Adrenal gland (tissue), 12 donors: ENCODE measurements around the gene OR52I2. TPM values are rescaled to one million over a fixed set of nuclear protein-coding genes. Genes with fewer than 3 reads are reported as not detected.

Source experiments
- DNase-seq, 7 donors: peaks; one replicate each; pipeline ENCODE4 v3.0.0-alpha.2; 2019 to 2020
- H3K27ac ChIP-seq, 5 donors: fragments of 200-600 bp; sonication (generic) in 4 of 5; 1 replicate in 3 of 5; 2 replicates in 2 of 5; pipeline versions ENCODE4 v1.5.1 to v1.8.0; 2016 to 2020; ENCODE audit warnings: mild to moderate bottlenecking in 1 of 5
- H3K27me3 ChIP-seq: fragments of 200-600 bp; 2 replicates; pipeline ENCODE4 v1.8.0; 2021
- H3K36me3 ChIP-seq, 2 donors: fragments of 200-600 bp; replicated peaks in 1 of 2; 1 replicate in 1 of 2; 2 replicates in 1 of 2; pipeline versions ENCODE4 v1.5.1 to v1.8.0; 2018 to 2022
- H3K4me1 ChIP-seq, 2 donors: fragments of 200-600 bp; replicated peaks in 1 of 2; 1 replicate in 1 of 2; 2 replicates in 1 of 2; pipeline versions ENCODE4 v1.5.1 to v1.8.0; 2018 to 2021
- H3K4me3 ChIP-seq, 4 donors: fragments of 200-600 bp; sonication (generic) in 3 of 4; one replicate each; pipeline ENCODE4 v1.5.1; 2016 to 2018
- H3K9me3 ChIP-seq, 3 donors: fragments of 200-600 bp; sonication (generic) in 1 of 3; replicated peaks in 1 of 3; 1 replicate in 2 of 3; 2 replicates in 1 of 3; pipeline versions ENCODE4 v1.5.1 to v1.8.0; 2016 to 2021
- CTCF ChIP-seq, 6 experiments: fragments of 450-650 bp in 4 of 6; fragments of 200-600 bp in 2 of 6; sonication (generic) in 1 of 6; IDR thresholded peaks; 1 replicate in 5 of 6; 2 replicates in 1 of 6; pipeline versions ENCODE4 v1.5.1 to v1.8.0; 2016 to 2021; ENCODE audit warnings: antibody characterized with exemption in 6 of 6, mild to moderate bottlenecking in 2 of 6, moderate library complexity in 1 of 6
- POLR2A ChIP-seq, 2 donors: fragments of 450-650 bp; IDR thresholded peaks; one replicate each; pipeline ENCODE4 v1.6.1; 2017; ENCODE audit warnings: antibody characterized with exemption in 2 of 2, mild to moderate bottlenecking in 2 of 2, moderate library complexity in 1 of 2
- WGBS, 4 donors: extraction: QIAGEN DNeasy Blood & Tissue Kit in 2 of 4; methylation state at CpG; one replicate each; pipeline versions ENCODE4 v1.1.5 to v1.1.7; 2013 to 2017; 5-methylcytosine and 5-hydroxymethylcytosine counted together
- intact Hi-C, 2 donors: fragments of 100-400 bp; cut with DNase I; formaldehyde crosslinking; loops; one replicate each; pipeline versions ENCODE4 v1.14.1 to v1.15.0; 2022 to 2023
- polyA plus RNA-seq, 3 donors: library from polyadenylated mRNA; stranded (reverse); fragments of 200-250 nt in 2 of 3; fragments of 350-450 nt in 1 of 3; fragmentation: Illumina TruSeq in 1 of 3; extraction: RNeasy Lipid Tissue Mini Kit (QIAGEN cat#74804) in 1 of 3; gene quantifications; one replicate each; pipeline ENCODE4 v1.2.3, GENCODE V29; 2013 to 2014
- total RNA-seq, 9 donors: library from RNA; depleted of rRNA in 4 of 9; stranded (reverse); fragments of >200 nt in 4 of 9; fragments of 120-200 nt in 1 of 9; fragmentation: NEBNext Ultra II Directional in 1 of 9; extraction: Animal tissue kit (Norgen Biotek cat#: 25700) in 1 of 9; gene quantifications; one replicate each; pipeline versions ENCODE4 v1.1.0 to v1.2.4, GENCODE V29; 2013 to 2023
- donor health status: healthy with polysubstance abuse.
- donor health status: Bipolar disorder and iron deficiency.
- donor health status: DM: yes; HTN: yes; CAD: no.
- donor health status: DM: no; HTN: no; CAD: no.
- donor health status: DM: no; HTN: no; CAD: no.
- donor health status: DM: yes; HTN: yes; CAD: no.

The OR52I2 gene
- total and polyA plus RNA-seq, 12 donors, result not detected

GRCh38 chr11:4637662-4638047, 56.1 kb downstream of the OR52I2 start:
- no peaks in the 10 kb centered on the region for H3K9me3 ChIP-seq
- H3K4me1 ChIP-seq, result no peaks in the 10 kb centered on the region
- TF ChIP-seq CTCF (IDR thresholded peaks at IDR 0.05), result no peak
- no peak for TF ChIP-seq POLR2A (IDR thresholded peaks at IDR 0.05)
- no peak overlapping the region for H3K27ac ChIP-seq
- H3K36me3 ChIP-seq, result no peaks in the 10 kb centered on the region
- H3K27me3 ChIP-seq, result no peaks in the 10 kb centered on the region
- intact Hi-C loops, result loop anchor here in 1 of 2 donors (5.0 kb wide), 1 partner anchor 365 kb away; no protein-coding TSS in a partner anchor
- WGBS, 4 donors, result 81 to 86% (median 84%) methylated on average over 3 of the region's 3 CpGs
- H3K4me3 ChIP-seq, result no peak overlapping the region
- DNase-seq, result no peak

GRCh38 chr11:4639931-4640330, 58.4 kb downstream of the OR52I2 start:
- DNase-seq, result no peak
- no peaks in the 10 kb centered on the region for H3K36me3 ChIP-seq
- TF ChIP-seq CTCF (IDR thresholded peaks at IDR 0.05), result no peak
- no peak for TF ChIP-seq POLR2A (IDR thresholded peaks at IDR 0.05)
- no peaks in the 10 kb centered on the region for H3K9me3 ChIP-seq
- no peak overlapping the region for H3K27ac ChIP-seq
- H3K27me3 ChIP-seq, result no peaks in the 10 kb centered on the region
- no peak overlapping the region for H3K4me3 ChIP-seq
- H3K4me1 ChIP-seq, result no peaks in the 10 kb centered on the region
- intact Hi-C loops, result loop anchor here in 1 of 2 donors (5.0 kb wide), 1 partner anchor 362 kb away; no protein-coding TSS in a partner anchor
- 77 to 91% (median 84%) methylated on average over 6 of the region's 6 CpGs for WGBS, 4 donors

GRCh38 chr11:4641501-4641900, 60.0 kb downstream of the OR52I2 start:
- intact Hi-C loops, result no loop called here
- TF ChIP-seq CTCF (IDR thresholded peaks at IDR 0.05) (no peak), POLR2A (IDR thresholded peaks at IDR 0.05) (no peak)

GRCh38 chr11:4642043-4642442, 60.5 kb downstream of the OR52I2 start:
- H3K27me3 ChIP-seq, result no peaks in the 10 kb centered on the region
- no peaks in the 10 kb centered on the region for H3K9me3 ChIP-seq
- H3K4me3 ChIP-seq, result no peak overlapping the region
- WGBS, 4 donors, result 65 to 75% (median 73%) methylated on average over 7 of the region's 7 CpGs
- H3K4me1 ChIP-seq, result no peaks in the 10 kb centered on the region
- TF ChIP-seq CTCF (IDR thresholded peaks at IDR 0.05) (no peak), POLR2A (IDR thresholded peaks at IDR 0.05) (no peak)
- no peak overlapping the region for H3K27ac ChIP-seq
- intact Hi-C loops, result no loop called here
- no peak for DNase-seq
- H3K36me3 ChIP-seq, result no peaks in the 10 kb centered on the region

More at GRCh38 chr11:4641501-4641900, 60.0 kb downstream of the OR52I2 start:
- no peak for DNase-seq
- WGBS, 4 donors, result 75 to 82% (median 78%) methylated on average over 7 of the region's 7 CpGs
- Histone ChIP-seq H3K4me1 (no peaks in the 10 kb centered on the region), H3K27me3 (no peaks in the 10 kb centered on the region), H3K36me3 (no peaks in the 10 kb centered on the region), H3K9me3 (no peaks in the 10 kb centered on the region), H3K4me3 (no peak overlapping the region), H3K27ac (no peak overlapping the region)

Other genes with a start within 250 kb of the OR52I2 start
- gene OR52B4, start 213.4 kb upstream of the OR52I2 start, total RNA-seq, result not detected
- gene OR52B4, start 213.4 kb upstream of the OR52I2 start, polyA plus RNA-seq, result not detected
- 10 to 100 TPM; 11.0 to 24.3 (median 16.5) TPM for gene TRIM21, start 188.0 kb upstream of the OR52I2 start, total RNA-seq
- gene TRIM21, start 188.0 kb upstream of the OR52I2 start, polyA plus RNA-seq, result 10 to 100 TPM; 14.7 to 21.7 (median 16.2) TPM
- under 1 TPM in 1 of 9 donors, not detected in 8; 0.28 TPM for gene OR52K2, start 132.4 kb upstream of the OR52I2 start, total RNA-seq
- gene OR52K2, start 132.4 kb upstream of the OR52I2 start, polyA plus RNA-seq, result not detected
- gene OR52K1, start 99.1 kb upstream of the OR52I2 start, total RNA-seq, result under 1 TPM in 1 of 9 donors, not detected in 8; 0.84 TPM
- not detected for gene OR52K1, start 99.1 kb upstream of the OR52I2 start, polyA plus RNA-seq
- gene OR52M1, start 36.6 kb upstream of the OR52I2 start, total RNA-seq, result not detected
- gene OR52M1, start 36.6 kb upstream of the OR52I2 start, polyA plus RNA-seq, result not detected
- gene OR52I1, start 12.3 kb downstream of the OR52I2 start, total RNA-seq, result not detected
- not detected for gene OR52I1, start 12.3 kb downstream of the OR52I2 start, polyA plus RNA-seq
- gene TRIM68, start 26.5 kb downstream of the OR52I2 start, total RNA-seq, result 10 to 100 TPM in 7 of 9 donors, 1 to 10 TPM in 2; 6.4 to 23.3 (median 14.9) TPM
- 10 to 100 TPM in 1 of 3 donors, 1 to 10 TPM in 2; 2.8 to 11.8 (median 5.1) TPM for gene TRIM68, start 26.5 kb downstream of the OR52I2 start, polyA plus RNA-seq
- not detected for gene OR51D1, start 55.7 kb downstream of the OR52I2 start, total RNA-seq
- not detected for gene OR51D1, start 55.7 kb downstream of the OR52I2 start, polyA plus RNA-seq
- under 1 TPM in 1 of 9 donors, not detected in 8; 0.11 TPM for gene OR51E1, start 62.2 kb downstream of the OR52I2 start, total RNA-seq
- under 1 TPM in 1 of 3 donors, not detected in 2; 0.27 TPM for gene OR51E1, start 62.2 kb downstream of the OR52I2 start, polyA plus RNA-seq
- gene OR51E2, start 116.1 kb downstream of the OR52I2 start, total RNA-seq, result not detected
- under 1 TPM in 1 of 3 donors, not detected in 2; 0.10 TPM for gene OR51E2, start 116.1 kb downstream of the OR52I2 start, polyA plus RNA-seq
- not detected for gene MMP26, start 123.0 kb downstream of the OR52I2 start, total RNA-seq
- not detected for gene MMP26, start 123.0 kb downstream of the OR52I2 start, polyA plus RNA-seq
- not detected for gene OR51F1, start 188.2 kb downstream of the OR52I2 start, total RNA-seq
- not detected for gene OR51F1, start 188.2 kb downstream of the OR52I2 start, polyA plus RNA-seq
- gene OR52R1, start 222.6 kb downstream of the OR52I2 start, total RNA-seq, result not detected
- not detected for gene OR52R1, start 222.6 kb downstream of the OR52I2 start, polyA plus RNA-seq
- not detected for gene OR51F2, start 239.6 kb downstream of the OR52I2 start, total RNA-seq
- gene OR51F2, start 239.6 kb downstream of the OR52I2 start, polyA plus RNA-seq, result not detected